Limb (tissue), 2 donors: ENCODE measurements around the gene UTP25.
A peak's percentile ranks its signal among the peaks of the same experiment; 100 is the strongest.
"Not testable (repeated sequence)": the region's sequence is repeated elsewhere in the genome, so short reads cannot be mapped to it uniquely, and the experiment has no call there.

ENCODE experiments used
- DNase-seq, 2 donors: peaks; one replicate each; pipeline ENCODE4 v3.0.0-alpha.2; 2016; ENCODE audit errors: extremely low spot score in 2 of 2

The UTP25 gene

GRCh38 chr1:209871430-209871829 lies 43.7 kb downstream of the UTP25 start:
- no peak for DNase-seq

GRCh38 chr1:209873067-209873799 lies 45.5 kb downstream of the UTP25 start:
- no peak for DNase-seq

GRCh38 chr1:209875515-209875914 lies 47.7 kb downstream of the UTP25 start:
- no peak for DNase-seq

- DNase-seq: no peak
These were observed 48.5 kb downstream of the UTP25 start for GRCh38 chr1:209876078-209876800.

GRCh38 chr1:209877087-209877764 lies 49.5 kb downstream of the UTP25 start:
- DNase-seq: no peak

- DNase-seq: no peak
These were observed 51.2 kb downstream of the UTP25 start for GRCh38 chr1:209878964-209879363.

- no peak for DNase-seq
These were observed 51.8 kb downstream of the UTP25 start for GRCh38 chr1:209879539-209879938.

GRCh38 chr1:209880031-209880430 lies 52.3 kb downstream of the UTP25 start:
- DNase-seq: no peak

- DNase-seq: no peak
These were observed 53.8 kb downstream of the UTP25 start for GRCh38 chr1:209881619-209882018.

- no peak for DNase-seq
These were observed 54.5 kb downstream of the UTP25 start for GRCh38 chr1:209882286-209882685.

- DNase-seq: no peak
These were observed 55.2 kb downstream of the UTP25 start for GRCh38 chr1:209882942-209883340.

- DNase-seq: peak in 1 of 2 donors; percentile 27
These were observed 55.7 kb downstream of the UTP25 start for GRCh38 chr1:209883341-209883971.

GRCh38 chr1:209884249-209884648 lies 56.5 kb downstream of the UTP25 start:
- DNase-seq: no peak

GRCh38 chr1:209884665-209885117 lies 56.9 kb downstream of the UTP25 start:
- DNase-seq: no peak

GRCh38 chr1:209885403-209886218 lies 57.8 kb downstream of the UTP25 start:
- DNase-seq: no peak

- DNase-seq: no peak
These were observed 58.4 kb downstream of the UTP25 start for GRCh38 chr1:209886219-209886536.

GRCh38 chr1:209888291-209889076 lies 60.7 kb downstream of the UTP25 start:
- not testable (repeated sequence) for DNase-seq

GRCh38 chr1:209889077-209889418 lies 61.3 kb downstream of the UTP25 start:
- no peak for DNase-seq

GRCh38 chr1:209890641-209891330 lies 63.0 kb downstream of the UTP25 start:
- DNase-seq: no peak

- no peak for DNase-seq
These were observed 66.0 kb downstream of the UTP25 start for GRCh38 chr1:209893751-209894150.
